Smooth muscle cell (in vitro differentiated cells): Measurements from ENCODE around the gene MGRN1. TPM values are rescaled to one million over a fixed set of nuclear protein-coding genes. Genes with fewer than 3 reads are reported as not detected.
A peak's percentile ranks its signal among the peaks of the same experiment; 100 is the strongest.

Experiments
- DNase-seq: peaks from one replicate; lab custom pipeline; 2025; ENCODE audit not compliant: unreplicated experiment; lab: John Stamatoyannopoulos, UW
- H2AFZ ChIP-seq: fragments of 200-600 bp; sonication (generic); 2 replicates; pipeline ENCODE4 v1.6.0; 2016; ENCODE audit warnings: antibody characterized with exemption, low read depth, mild to moderate bottlenecking
- H3F3A ChIP-seq: fragments of 200-600 bp; sonication (generic); 2 replicates; pipeline ENCODE4 v1.6.0; 2017; ENCODE audit warnings: antibody characterized with exemption, low read depth
- H3K27ac ChIP-seq: fragments of 200-600 bp; sonication (generic); 2 replicates; pipeline ENCODE4 v1.5.1; 2016; ENCODE audit warnings: low read depth, mild to moderate bottlenecking
- H3K27me3 ChIP-seq: fragments of 200-600 bp; sonication (generic); 2 replicates; pipeline ENCODE4 v1.6.1; 2016; ENCODE audit warnings: low read depth, mild to moderate bottlenecking
- H3K36me3 ChIP-seq: fragments of 200-600 bp; sonication (generic); 2 replicates; pipeline ENCODE4 v1.5.1; 2016; ENCODE audit warnings: low read depth
- H3K4me1 ChIP-seq: fragments of 200-600 bp; sonication (generic); 2 replicates; pipeline ENCODE4 v1.5.1; 2016; ENCODE audit warnings: low read depth
- H3K4me2 ChIP-seq: fragments of 200-600 bp; sonication (generic); 2 replicates; pipeline ENCODE4 v1.6.0; 2016; ENCODE audit warnings: mild to moderate bottlenecking
- H3K4me3 ChIP-seq: fragments of 200-600 bp; sonication (generic); 2 replicates; pipeline ENCODE4 v1.5.1; 2016; ENCODE audit warnings: mild to moderate bottlenecking
- H3K79me2 ChIP-seq: fragments of 200-600 bp; sonication (generic); 2 replicates; pipeline ENCODE4 v1.6.0; 2016; ENCODE audit warnings: low read depth, mild to moderate bottlenecking
- H3K9ac ChIP-seq: fragments of 200-600 bp; sonication (generic); 2 replicates; pipeline ENCODE4 v1.6.0; 2016; ENCODE audit warnings: low read depth
- H3K9me3 ChIP-seq: fragments of 200-600 bp; sonication (generic); replicated peaks from 2 replicates; pipeline ENCODE4 v1.5.1; 2016; ENCODE audit warnings: low read depth
- H4K20me1 ChIP-seq: fragments of 200-600 bp; sonication (generic); 2 replicates; pipeline ENCODE4 v1.6.0; 2016; ENCODE audit warnings: low read depth
- CTCF ChIP-seq: fragments of 200-600 bp; sonication (generic); IDR thresholded peaks from 2 replicates; pipeline ENCODE4 v1.5.1; 2017; ENCODE audit warnings: borderline replicate concordance, mild to moderate bottlenecking, antibody characterized with exemption; ENCODE audit not compliant: insufficient read depth, poor library complexity, severe bottlenecking
- WGBS: methylation state at CpG from one replicate; pipeline ENCODE4 v1.1.7; 2016; ENCODE audit warnings: low lambda C conversion rate; 5-methylcytosine and 5-hydroxymethylcytosine counted together
- polyA plus RNA-seq: library from polyadenylated mRNA; unstranded; fragments of >200 nt; fragmentation: Nextera tagmentation; extraction: Ambion mirVana; gene quantifications from 2 replicates; pipeline ENCODE4 v1.2.1, GENCODE V29; 2016
- total RNA-seq: library from RNA; depleted of rRNA; stranded (reverse); fragments of >200 nt; gene quantifications from 2 replicates; pipeline ENCODE4 v1.2.3, GENCODE V29; 2014

MGRN1 gene
- total and polyA plus RNA-seq, 2 experiments from 2014 or later = 22.0 to 23.2 TPM

DNA sequence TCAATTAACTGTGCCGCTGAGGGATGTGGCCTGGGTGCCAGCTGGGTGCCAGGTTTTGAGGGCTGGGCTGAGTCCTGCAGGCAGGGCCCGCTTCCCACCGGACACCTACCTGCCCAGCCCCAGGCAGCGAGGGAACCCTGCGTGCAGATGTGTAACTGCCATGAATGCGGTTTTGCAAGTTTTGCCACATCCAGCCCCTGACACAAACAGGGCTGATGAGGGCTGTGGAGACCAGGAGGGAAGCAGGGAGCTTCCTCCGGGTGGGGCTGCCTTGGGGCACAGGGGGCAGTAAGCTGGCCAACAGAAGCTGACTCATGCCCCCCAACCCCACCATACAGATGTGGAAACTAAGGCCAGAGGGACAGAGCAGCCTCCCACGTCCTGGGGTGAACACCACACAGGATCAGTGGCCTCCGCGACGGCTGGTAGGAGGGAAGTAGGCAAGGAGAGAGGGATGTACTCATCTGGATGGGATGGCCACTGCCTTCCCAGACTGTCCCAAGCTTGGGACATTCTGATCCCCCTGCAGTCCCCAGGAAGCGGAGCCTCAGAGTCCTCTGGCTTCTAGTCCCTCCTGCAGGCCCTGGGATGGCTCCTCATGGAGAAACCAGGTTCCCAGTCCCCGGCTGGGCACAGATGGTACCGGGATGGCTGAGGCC lies 11.5 kb upstream of the MGRN1 start:
- Histone ChIP-seq H3K9me3 (no peaks in the 10 kb centered on the region), H3K27me3 (no peaks in the 10 kb centered on the region), H3K27ac (peak overlapping the region; percentile 55), H2AFZ (no peak overlapping the region), H3F3A (peaks cover 16% of the 10 kb centered on the region), H3K36me3 (no peaks in the 10 kb centered on the region), H3K79me2 (peaks cover 36% of the 10 kb centered on the region), H3K9ac (no peak overlapping the region), H3K4me3 (peak overlapping the region; percentile 93), H3K4me1 (peaks cover 7% of the 10 kb centered on the region), H3K4me2 (peak overlapping the region; percentile 87), H4K20me1 (peaks cover 55% of the 10 kb centered on the region)
- no peak for DNase-seq
- WGBS = 42% methylated on average over 14 of the region's 14 CpGs
- TF ChIP-seq CTCF = no peak

GRCh38 chr16:4613636-4614570 lies 10.7 kb upstream of the MGRN1 start:
- Histone ChIP-seq H3K4me3 (peak overlapping the region; percentile 93), H3F3A (peaks cover 16% of the 10 kb centered on the region), H3K4me1 (peaks cover 7% of the 10 kb centered on the region), H3K79me2 (peaks cover 36% of the 10 kb centered on the region), H3K4me2 (peak overlapping the region; percentile 87), H3K36me3 (no peaks in the 10 kb centered on the region), H3K27ac (peak overlapping the region; percentile 55), H2AFZ (no peak overlapping the region), H3K27me3 (no peaks in the 10 kb centered on the region), H4K20me1 (peaks cover 49% of the 10 kb centered on the region), H3K9ac (peak overlapping the region; percentile 81), H3K9me3 (no peaks in the 10 kb centered on the region)
- DNase-seq = no peak
- TF ChIP-seq CTCF = no peak
- WGBS = 2% methylated on average over 64 of the region's 92 CpGs

- Histone ChIP-seq H3K27ac (peak within 1 kb of the TSS; percentile 55), H3K9me3 (no peaks in the 10 kb centered on the region), H3K79me2 (peaks cover 36% of the 10 kb centered on the region), H2AFZ (peak within 1 kb of the TSS; percentile 94), H3K27me3 (no peaks in the 10 kb centered on the region), H3K9ac (peak within 1 kb of the TSS; percentile 81), H3K4me2 (peak within 1 kb of the TSS; percentile 87), H3K36me3 (no peaks in the 10 kb centered on the region), H4K20me1 (peaks cover 40% of the 10 kb centered on the region), H3F3A (peaks cover 16% of the 10 kb centered on the region), H3K4me3 (peak within 1 kb of the TSS; percentile 93), H3K4me1 (peaks cover 7% of the 10 kb centered on the region)
- no peak for TF ChIP-seq CTCF
- WGBS = 13% methylated on average over 76 of the region's 100 CpGs
- DNase-seq = peak; percentile 61
Measured at GRCh38 chr16:4614571-4615383, 9.8 kb upstream of the MGRN1 start, which contains the start of gene UBALD1. Gene UBALD1, minus strand, starts transcription at chr16:4614888. Its CDS starts 91 bp downstream, at chr16:4614797.
